ENCODE data around the gene HSPBAP1.

GRCh38 chr3:122789585-122790273, 3.9 kb downstream of the HSPBAP1 start:
- TF ChIP-seq CTCF (conservative IDR thresholded peaks at IDR 0.05): no peak
- TF ChIP-seq ZFX (IDR thresholded peaks at IDR 0.05): no peak

Measured in C4-2B (cell line).